GM12878 (cell line): ENCODE measurements around the gene HEATR1. TPM values are rescaled to one million over a fixed set of nuclear protein-coding genes. Genes with fewer than 3 reads are reported as not detected.

Experiments
- ATAC-seq: fragments of 200-7000 bp; cut with Tn5 transposase; 3 replicates; pipeline ENCODE4 v1.9.1; 2020; ENCODE audit warnings: mild to moderate bottlenecking, moderate library complexity
- BruUV-seq: library from RNA; stranded (reverse); fragments of 400-500 nt; replicated peaks from 2 replicates; lab custom pipeline; 2021; lab: Mats Ljungman, UMichigan
- CTCF ChIA-PET: fragments of 300-600 bp; sonication (Branson Sonifier 250); formaldehyde crosslinking; extraction: SDS; loops from one replicate; lab custom pipeline; 2021; ENCODE audit warnings: inconsistent platforms; lab: Yijun Ruan, JAX
- POLR2A ChIA-PET: fragments of 350-600 bp; formaldehyde crosslinking; extraction: SDS; loops from one replicate; lab custom pipeline; 2021; ENCODE audit warnings: inconsistent platforms; lab: Charles Lee
- RAD21 ChIA-PET: fragments of 300-600 bp; sonication (Branson Sonifier 250); formaldehyde crosslinking; loops from one replicate; lab custom pipeline; 2023; ENCODE audit warnings: antibody characterized with exemption; ENCODE audit not compliant: unreplicated experiment; lab: Charles Lee
- SMC1A ChIA-PET: fragments of 300-600 bp; sonication (Branson Sonifier 250); formaldehyde crosslinking; loops from one replicate; lab custom pipeline; 2023; ENCODE audit not compliant: unreplicated experiment, uncharacterized antibody; lab: Charles Lee
- DNase-seq: peaks from one replicate; pipeline ENCODE4 v3.0.0-alpha.2; 2011; ENCODE audit warnings: low read depth, low spot score
- FAIRE-seq: peaks from 3 replicates; lab custom pipeline; 2011; peaks lifted over from hg19 to GRCh38; lab: Jason Lieb, UNC
- H2AFZ ChIP-seq: 2 replicates; pipeline ENCODE4 v1.6.0; 2011; ENCODE audit warnings: low read depth, low read length, control low read depth; ENCODE audit not compliant: control insufficient read depth
- H3K27ac ChIP-seq: 2 replicates; pipeline ENCODE4 v1.5.1; 2011; ENCODE audit warnings: control low read depth; ENCODE audit not compliant: control insufficient read depth, insufficient read depth
- H3K27me3 ChIP-seq, 2 experiments: replicated peaks in 1 of 2; 2 replicates each; pipeline versions ENCODE4 v1.6.0 to v1.6.1; 2011; ENCODE audit warnings: low read length in 1 of 2; ENCODE audit not compliant: control insufficient read depth in 2 of 2, insufficient read depth in 2 of 2
- H3K36me3 ChIP-seq, 2 experiments: 2 replicates each; pipeline ENCODE4 v1.5.1; 2011; ENCODE audit warnings: low read length in 1 of 2; ENCODE audit not compliant: control insufficient read depth in 2 of 2, insufficient read depth in 2 of 2
- H3K4me1 ChIP-seq: 2 replicates; pipeline ENCODE4 v1.6.1; 2011; ENCODE audit warnings: mild to moderate bottlenecking, low read length, moderate library complexity, mixed read lengths; ENCODE audit not compliant: control insufficient read depth, insufficient read depth
- H3K4me2 ChIP-seq: 2 replicates; pipeline ENCODE4 v1.6.0; 2011; ENCODE audit warnings: control low read depth; ENCODE audit not compliant: control insufficient read depth, insufficient read depth
- H3K4me3 ChIP-seq: fragments of 200-600 bp; sonication (generic); 2 replicates; pipeline ENCODE4 v1.5.1; 2016
- H3K79me2 ChIP-seq: 2 replicates; pipeline ENCODE4 v1.6.0; 2011; ENCODE audit warnings: low read length; ENCODE audit not compliant: control insufficient read depth, insufficient read depth
- H3K9ac ChIP-seq: 2 replicates; pipeline ENCODE4 v1.8.0; 2011; ENCODE audit warnings: low read length, control low read depth, mixed read lengths; ENCODE audit not compliant: control insufficient read depth, insufficient read depth
- H3K9me3 ChIP-seq: replicated peaks from 3 replicates; pipeline ENCODE4 v1.5.1; 2011; ENCODE audit warnings: mild to moderate bottlenecking, low read length; ENCODE audit not compliant: control insufficient read depth, insufficient read depth
- H4K20me1 ChIP-seq: 2 replicates; pipeline ENCODE4 v1.6.0; 2011; ENCODE audit not compliant: control insufficient read depth, insufficient read depth
- ATF3 ChIP-seq: IDR thresholded peaks from 2 replicates; pipeline ENCODE4 v1.6.1; 2011; ENCODE audit warnings: low read depth, mild to moderate bottlenecking, low read length, moderate library complexity, borderline replicate concordance; ENCODE audit errors: extremely low read depth
- CBFB ChIP-seq: IDR thresholded peaks from 2 replicates; pipeline ENCODE4 v1.6.1; 2016; ENCODE audit warnings: antibody characterized with exemption, low read depth
- CBX3 ChIP-seq: fragments of 200-600 bp; sonication (generic); IDR thresholded peaks from 2 replicates; pipeline ENCODE4 v1.6.1; 2016; ENCODE audit warnings: low read depth, borderline replicate concordance
- E2F8 ChIP-seq: fragments of 450-650 bp; IDR thresholded peaks from 2 replicates; pipeline ENCODE4 v1.6.1; 2018; ENCODE audit warnings: mild to moderate bottlenecking, low read depth, moderate library complexity; ENCODE audit not compliant: partially characterized antibody
- MTA3 ChIP-seq: IDR thresholded peaks from 2 replicates; pipeline ENCODE4 v1.6.1; 2012; ENCODE audit warnings: low read length, inconsistent platforms, borderline replicate concordance
- PKNOX1 ChIP-seq: fragments of 450-650 bp; IDR thresholded peaks from 2 replicates; pipeline ENCODE4 v1.6.1; 2016; ENCODE audit warnings: mild to moderate bottlenecking
- POLR2AphosphoS5 ChIP-seq: IDR thresholded peaks from 2 replicates; pipeline ENCODE4 v1.6.1; 2011; ENCODE audit warnings: mild to moderate bottlenecking, low read length, inconsistent platforms
- RCOR1 ChIP-seq: conservative IDR thresholded peaks from 2 replicates; pipeline ENCODE4 v1.6.1; 2012; ENCODE audit warnings: low read depth, low read length, improper control_type of control experiment
- RELB ChIP-seq: fragments of 450-650 bp; IDR thresholded peaks from 2 replicates; pipeline ENCODE4 v1.6.1; 2017; ENCODE audit warnings: low read depth, mild to moderate bottlenecking, moderate library complexity
- ZBED1 ChIP-seq: IDR thresholded peaks from 2 replicates; pipeline ENCODE4 v1.6.1; 2016; ENCODE audit warnings: borderline replicate concordance
- ZNF592 ChIP-seq: fragments of 450-650 bp; IDR thresholded peaks from 2 replicates; pipeline ENCODE4 v1.6.1; 2017; ENCODE audit warnings: mild to moderate bottlenecking, moderate library complexity
- WGBS: methylation state at CpG from one replicate; pipeline ENCODE4 v1.1.6; 2016; ENCODE audit warnings: low lambda C conversion rate; ENCODE audit not compliant: insufficient replicate concordance, insufficient coverage; ENCODE audit errors: missing lambda C conversion rate; 5-methylcytosine and 5-hydroxymethylcytosine counted together
- in situ Hi-C: fragments of 300-500 bp; cut with MboI; formaldehyde crosslinking; loops from 9 replicates; pipeline ENCODE4 v1.14.3; 2018; ENCODE audit warnings: mixed read lengths
- intact Hi-C: fragments of 100-400 bp; cut with micrococcal nuclease; formaldehyde crosslinking; loops from one replicate; pipeline ENCODE4 v1.14.2; 2022; ENCODE audit not compliant: unreplicated experiment
- polyA plus RNA-seq, 11 experiments: library from polyadenylated mRNA; depleted of rRNA in 4 of 11; unstranded in 6 of 11; stranded (reverse) in 5 of 11; fragments of >200 nt; fragmentation: Nextera tagmentation in 4 of 11; fragmentation: Illumina TruSeq in 1 of 11; extraction: Ambion mirVana in 4 of 11; extraction: Trizol in 1 of 11; gene quantifications; 1 replicate in 1 of 11; 2 replicates in 10 of 11; pipeline versions ENCODE4 v1.2.1 to v1.2.3, GENCODE V29; 2011 to 2016; ENCODE audit warnings: inconsistent platforms in 2 of 11, missing spikeins in 2 of 11, low read depth in 1 of 11
- total RNA-seq, 4 experiments: library from RNA; depleted of rRNA in 3 of 4; stranded (reverse); fragments of >200 nt in 3 of 4; fragmentation: Illumina TruSeq in 1 of 4; extraction: Trizol in 1 of 4; gene quantifications; 2 replicates each; pipeline versions ENCODE4 v1.2.1 to v1.2.3, GENCODE V29; 2013 to 2021

HEATR1 gene
- total and polyA plus RNA-seq, 10 of the 15 experiments (the other 5 are each of a cell fraction or from before 2014, with no cell fraction given), result 8.6 to 72.3 (median 41.9) TPM

GRCh38 chr1:236508593-236509027, 95.7 kb downstream of the HEATR1 start (continued):
- TF ChIP-seq PKNOX1, result no peak
- TF ChIP-seq CBX3, result no peak
- no peak for TF ChIP-seq E2F8

- no peak overlapping the region for H2AFZ ChIP-seq
- no peaks in the 10 kb centered on the region for H3K36me3 ChIP-seq
- H3K9me3 ChIP-seq, result no peaks in the 10 kb centered on the region
- BruUV-seq, result no TSS peak
- no peak for ATAC-seq
- DNase-seq, result no peak
- RAD21 ChIA-PET, result interaction anchor here (0.9 to 1.6 kb wide), 2 partner anchors 155 to 348 kb away, joined by 3 to 4 read pairs; no protein-coding TSS in a partner anchor
- H3K4me1 ChIP-seq, result peaks cover 9% of the 10 kb centered on the region
- intact Hi-C loops (no loop called here), in situ Hi-C loops (no loop called here)
- TF ChIP-seq ATF3, result no peak
- no peak for TF ChIP-seq POLR2AphosphoS5
- no peak for TF ChIP-seq ZNF592
- no peak for TF ChIP-seq CBFB
- TF ChIP-seq RCOR1, result no peak
- TF ChIP-seq ZBED1, result no peak
- TF ChIP-seq RELB, result no peak
- TF ChIP-seq MTA3, result no peak
- H3K9ac ChIP-seq, result no peak overlapping the region
- 65% methylated on average over 4 of the region's 5 CpGs for WGBS
- no peak overlapping the region for H3K27ac ChIP-seq
- peaks cover 0 to 2% of the 10 kb centered on the region in 2 experiments; a peak in 2 of 4 replicates for H3K27me3 ChIP-seq
- SMC1A ChIA-PET, result interaction anchor here (0.6 to 1.3 kb wide), 2 partner anchors 11 to 1919 kb away, joined by 3 to 4 read pairs; no protein-coding TSS in a partner anchor
- H3K4me2 ChIP-seq, result no peak overlapping the region
- CTCF ChIA-PET, result interaction anchor here (0.9 to 1.1 kb wide), 2 partner anchors 18 to 55 kb away, joined by 3 read pairs; no protein-coding TSS in a partner anchor
- POLR2A ChIA-PET, result no interaction called here
- H3K79me2 ChIP-seq, result no peaks in the 10 kb centered on the region
- no peak overlapping the region for H3K4me3 ChIP-seq
- FAIRE-seq, result no peak
- no peaks in the 10 kb centered on the region for H4K20me1 ChIP-seq
Observed at GRCh38 chr1:236507022-236507700, 97.2 kb downstream of the HEATR1 start.
